Fibroblast of pulmonary artery (primary cell): ENCODE measurements around the gene MPL.

Source experiments
- DNase-seq: peaks from one replicate; pipeline ENCODE4 v3.0.0-alpha.2; 2010; ENCODE audit warnings: low read depth
- H3K4me3 ChIP-seq: replicated peaks from 2 replicates; pipeline ENCODE4 v1.5.1; 2011; ENCODE audit warnings: low read depth, mild to moderate bottlenecking, control low read depth, low read length, moderate library complexity
- CTCF ChIP-seq: IDR thresholded peaks from 2 replicates; pipeline ENCODE4 v1.5.1; 2011; ENCODE audit warnings: mild to moderate bottlenecking, control low read depth, low read length, inconsistent platforms; ENCODE audit errors: missing control alignments

The MPL gene

GRCh38 chr1:43346636-43347035, 9.0 kb downstream of the MPL start:
- H3K4me3 ChIP-seq: no peak overlapping the region
- TF ChIP-seq CTCF: no peak
- DNase-seq: no peak

GRCh38 chr1:43348343-43348808, 10.8 kb downstream of the MPL start:
- no peak for DNase-seq
- TF ChIP-seq CTCF: no peak
- peak overlapping the region; percentile 53 for H3K4me3 ChIP-seq

GRCh38 chr1:43348809-43349593, 11.4 kb downstream of the MPL start:
- peak overlapping the region; percentile 53 for H3K4me3 ChIP-seq
- TF ChIP-seq CTCF: no peak
- peak; percentile 64 for DNase-seq

GRCh38 chr1:43349594-43350306, 12.1 kb downstream of the MPL start:
- peak; percentile 21 for DNase-seq
- peak overlapping the region; percentile 53 for H3K4me3 ChIP-seq
- no peak for TF ChIP-seq CTCF

- H3K4me3 ChIP-seq: no peak overlapping the region
- TF ChIP-seq CTCF: no peak
- DNase-seq: no peak
Measured at GRCh38 chr1:43350976-43351375, 13.4 kb downstream of the MPL start.

GRCh38 chr1:43351421-43352350, 14.1 kb downstream of the MPL start:
- no peak overlapping the region for H3K4me3 ChIP-seq
- DNase-seq: no peak
- TF ChIP-seq CTCF: no peak
